Ascending aorta (tissue), 2 donors: ENCODE data around the gene ABR. TPM values are rescaled to one million over a fixed set of nuclear protein-coding genes. Genes with fewer than 3 reads are reported as not detected.
A peak's percentile ranks its signal among the peaks of the same experiment; 100 is the strongest.
"Not testable (repeated sequence)": the region's sequence is repeated elsewhere in the genome, so short reads cannot be mapped to it uniquely, and the experiment has no call there.

Experiments
- DNase-seq, 2 donors: peaks; one replicate each; pipeline ENCODE4 v3.0.0-alpha.2; 2019; ENCODE audit warnings: low spot score in 2 of 2
- H3K27ac ChIP-seq, 2 donors: fragments of 200-600 bp; sonication (generic); one replicate each; pipeline ENCODE4 v1.5.1; 2016 to 2017; ENCODE audit warnings: mild to moderate bottlenecking in 1 of 2
- H3K27me3 ChIP-seq: fragments of 200-600 bp; sonication (generic); one replicate; pipeline ENCODE4 v1.5.1; 2017
- H3K36me3 ChIP-seq, 2 donors: fragments of 200-600 bp; sonication (generic); one replicate each; pipeline ENCODE4 v1.5.1; 2016
- H3K4me1 ChIP-seq, 2 donors: fragments of 200-600 bp; sonication (generic); one replicate each; pipeline ENCODE4 v1.5.1; 2016 to 2017; ENCODE audit warnings: mild to moderate bottlenecking in 1 of 2
- H3K4me3 ChIP-seq, 2 donors: fragments of 200-600 bp; sonication (generic); one replicate each; pipeline ENCODE4 v1.5.1; 2016 to 2017; ENCODE audit warnings: mild to moderate bottlenecking in 1 of 2
- H3K9me3 ChIP-seq, 2 donors: fragments of 200-600 bp; sonication (generic); one replicate each; pipeline ENCODE4 v1.5.1; 2016
- intact Hi-C: fragments of 100-400 bp; cut with DNase I; formaldehyde crosslinking; loops from one replicate; pipeline ENCODE4 v1.15.1; 2023
- total RNA-seq: library from RNA; depleted of rRNA; stranded (reverse); fragments of >200 nt; gene quantifications from one replicate; pipeline ENCODE4 v1.1.0, GENCODE V29; 2016
- TF ChIP-seq, protein P1 (sequence below), 3 experiments: fragments of 200-600 bp in 2 of 3; fragments of 450-650 bp in 1 of 3; sonication (generic) in 2 of 3; IDR thresholded peaks; one replicate each; pipeline ENCODE4 v1.5.1; 2016 to 2019; ENCODE audit warnings: antibody characterized with exemption in 3 of 3, mild to moderate bottlenecking in 1 of 3, moderate library complexity in 1 of 3

The ABR gene
- total RNA-seq, 1 donor from 2014 or later, result 184 TPM

DNA sequence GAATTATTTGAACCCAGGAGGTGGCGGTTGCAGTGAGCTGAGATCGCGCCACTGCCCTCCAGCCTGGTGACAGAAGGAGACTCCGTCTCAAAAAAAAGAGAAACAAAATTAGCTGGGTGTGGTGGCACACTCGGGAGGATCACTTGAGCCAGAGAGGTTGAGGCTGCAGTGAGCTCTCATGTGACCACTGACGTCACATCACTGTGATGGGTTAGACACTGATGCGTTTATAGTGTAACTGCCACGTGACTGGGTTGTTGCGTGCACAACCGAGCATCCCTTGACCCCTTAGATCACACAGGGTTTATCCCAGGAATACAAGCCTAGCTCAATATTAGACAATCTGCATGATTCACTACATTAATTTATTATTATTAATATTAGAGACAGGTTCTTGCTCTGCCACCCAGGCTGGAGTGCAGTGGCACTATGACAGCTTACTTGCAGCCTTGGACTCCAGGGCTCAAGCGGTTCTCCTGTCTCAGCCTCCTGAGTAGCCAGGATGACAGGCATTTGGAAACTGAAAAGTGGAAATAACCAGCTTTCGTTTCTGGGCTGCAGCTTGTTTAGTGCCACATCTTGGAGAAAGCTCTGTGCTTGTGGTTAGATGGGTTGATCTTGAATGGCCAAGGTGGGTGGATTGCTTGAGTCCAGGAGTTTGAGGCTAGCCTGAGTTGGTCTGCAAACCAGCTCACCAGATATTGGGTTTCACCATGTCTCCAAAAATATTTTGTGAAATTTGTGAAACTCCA is 26.4 kb upstream of the ABR start:
- no peaks in the 10 kb centered on the region for H3K9me3 ChIP-seq
- H3K36me3 ChIP-seq, result no peaks in the 10 kb centered on the region
- no peaks in the 10 kb centered on the region for H3K27me3 ChIP-seq
- peak in 1 of 2 donors; percentile 40 for DNase-seq
- TF ChIP-seq, protein P1, sequence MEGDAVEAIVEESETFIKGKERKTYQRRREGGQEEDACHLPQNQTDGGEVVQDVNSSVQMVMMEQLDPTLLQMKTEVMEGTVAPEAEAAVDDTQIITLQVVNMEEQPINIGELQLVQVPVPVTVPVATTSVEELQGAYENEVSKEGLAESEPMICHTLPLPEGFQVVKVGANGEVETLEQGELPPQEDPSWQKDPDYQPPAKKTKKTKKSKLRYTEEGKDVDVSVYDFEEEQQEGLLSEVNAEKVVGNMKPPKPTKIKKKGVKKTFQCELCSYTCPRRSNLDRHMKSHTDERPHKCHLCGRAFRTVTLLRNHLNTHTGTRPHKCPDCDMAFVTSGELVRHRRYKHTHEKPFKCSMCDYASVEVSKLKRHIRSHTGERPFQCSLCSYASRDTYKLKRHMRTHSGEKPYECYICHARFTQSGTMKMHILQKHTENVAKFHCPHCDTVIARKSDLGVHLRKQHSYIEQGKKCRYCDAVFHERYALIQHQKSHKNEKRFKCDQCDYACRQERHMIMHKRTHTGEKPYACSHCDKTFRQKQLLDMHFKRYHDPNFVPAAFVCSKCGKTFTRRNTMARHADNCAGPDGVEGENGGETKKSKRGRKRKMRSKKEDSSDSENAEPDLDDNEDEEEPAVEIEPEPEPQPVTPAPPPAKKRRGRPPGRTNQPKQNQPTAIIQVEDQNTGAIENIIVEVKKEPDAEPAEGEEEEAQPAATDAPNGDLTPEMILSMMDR (IDR thresholded peaks at IDR 0.05), result no peak
- no peak overlapping the region for H3K4me3 ChIP-seq
- intact Hi-C loops, result no loop called here
- H3K27ac ChIP-seq, result no peak overlapping the region
- H3K4me1 ChIP-seq, result peaks cover 2 to 5% of the 10 kb centered on the region in 2 donors

DNA sequence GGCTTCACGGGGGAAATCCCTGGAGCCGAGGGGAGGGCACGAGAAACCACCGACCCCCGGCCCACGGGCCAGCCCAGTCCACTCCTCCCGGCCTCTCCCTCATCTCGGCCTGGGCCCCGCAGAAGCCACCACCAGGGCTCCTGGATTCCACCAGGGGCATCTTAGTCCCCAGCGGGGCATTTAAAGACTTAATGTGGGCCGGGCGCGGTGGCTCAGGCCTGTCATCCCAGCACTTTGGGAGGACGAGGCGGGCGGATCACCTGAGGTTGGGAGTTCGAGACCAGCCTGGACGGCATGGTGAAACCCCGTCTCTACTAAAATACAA is 24.1 kb upstream of the ABR start:
- intact Hi-C loops, result no loop called here
- Histone ChIP-seq H3K4me1 (peaks cover 2 to 5% of the 10 kb centered on the region in 2 donors), H3K36me3 (no peaks in the 10 kb centered on the region), H3K27me3 (no peaks in the 10 kb centered on the region), H3K9me3 (no peaks in the 10 kb centered on the region), H3K27ac (peak overlapping the region; percentile 68 to 70), H3K4me3 (peak overlapping the region; percentile 64 to 69)
- no peak for DNase-seq
- TF ChIP-seq, protein P1 (IDR thresholded peaks at IDR 0.05), result no peak

DNA sequence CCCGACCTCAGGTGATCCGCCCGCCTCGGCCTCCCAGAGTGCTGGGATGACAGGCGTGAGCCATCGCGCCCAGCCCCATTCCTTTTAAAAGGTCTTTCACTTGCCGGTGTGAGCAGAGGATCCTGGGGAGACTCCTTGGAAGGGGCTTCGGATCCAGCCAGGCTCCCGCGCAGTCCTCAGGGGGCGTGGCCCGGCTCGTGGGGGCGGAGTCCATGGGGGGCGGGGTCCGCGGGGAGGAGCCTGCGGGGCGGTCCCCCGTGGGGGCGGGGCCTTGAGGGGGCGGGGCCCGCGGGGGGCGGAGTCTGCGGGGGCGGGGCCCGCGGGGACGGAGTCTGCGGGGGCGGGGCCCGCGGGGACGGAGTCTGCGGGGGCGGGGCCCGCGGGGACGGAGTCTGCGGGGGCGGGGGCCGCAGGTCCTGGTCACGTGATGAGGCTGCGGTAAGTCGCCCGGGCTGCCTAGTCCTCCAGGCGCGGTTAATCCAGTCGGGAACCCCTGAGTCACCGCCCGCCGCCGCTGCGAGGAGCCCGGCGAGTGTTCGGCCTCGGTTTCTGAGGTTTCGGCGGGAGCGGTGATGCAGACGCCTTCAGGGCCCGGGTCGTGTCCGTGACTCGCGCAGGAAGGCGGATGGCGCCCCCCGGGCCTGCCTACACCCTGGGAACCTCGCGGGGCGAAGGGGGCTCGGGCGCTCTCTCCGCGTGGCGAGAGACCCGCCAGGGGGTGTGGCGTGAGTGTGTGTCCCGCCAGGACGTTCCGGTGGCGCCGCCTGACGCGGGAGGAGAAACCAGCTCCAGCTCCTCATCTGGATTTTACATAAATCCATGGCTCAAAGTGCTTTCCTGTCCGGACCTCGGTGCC is 23.6 kb upstream of the ABR start:
- Histone ChIP-seq H3K36me3 (no peaks in the 10 kb centered on the region), H3K27ac (peak overlapping the region; percentile 68 to 70), H3K27me3 (no peaks in the 10 kb centered on the region), H3K4me1 (peaks cover 2 to 5% of the 10 kb centered on the region in 2 donors), H3K4me3 (peak overlapping the region; percentile 64 to 69), H3K9me3 (no peaks in the 10 kb centered on the region)
- peak in 1 of 2 donors; percentile 86 for DNase-seq
- intact Hi-C loops, result no loop called here
- TF ChIP-seq, protein P1 (IDR thresholded peaks at IDR 0.05), result peak in 1 of 3 experiments; percentile 44

DNA sequence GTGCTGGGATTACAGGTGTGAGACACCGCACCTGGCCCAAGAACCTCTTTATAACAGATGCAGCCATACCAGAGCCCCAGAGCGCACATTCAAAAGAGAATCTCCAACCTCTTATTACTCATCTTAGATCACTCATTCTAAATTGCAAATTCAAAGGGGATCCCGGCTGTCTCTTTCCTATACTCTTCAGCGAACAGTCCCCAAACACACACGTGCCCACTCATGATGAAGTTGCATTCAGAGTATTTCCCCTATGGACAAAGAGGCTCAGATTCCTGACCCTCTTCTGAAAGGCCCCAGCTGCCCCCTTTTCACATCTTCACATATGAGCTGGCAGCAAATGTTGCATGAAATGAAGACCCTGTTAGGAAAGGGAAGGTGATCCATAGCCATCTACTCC is 22.5 kb upstream of the ABR start:
- Histone ChIP-seq H3K27me3 (no peaks in the 10 kb centered on the region), H3K4me3 (no peak overlapping the region), H3K9me3 (no peaks in the 10 kb centered on the region), H3K4me1 (peaks cover 2 to 5% of the 10 kb centered on the region in 2 donors), H3K36me3 (no peaks in the 10 kb centered on the region), H3K27ac (peak overlapping the region in 1 of 2 donors; percentile 39)
- TF ChIP-seq, protein P1 (IDR thresholded peaks at IDR 0.05), result no peak
- intact Hi-C loops, result no loop called here
- no peak for DNase-seq

DNA sequence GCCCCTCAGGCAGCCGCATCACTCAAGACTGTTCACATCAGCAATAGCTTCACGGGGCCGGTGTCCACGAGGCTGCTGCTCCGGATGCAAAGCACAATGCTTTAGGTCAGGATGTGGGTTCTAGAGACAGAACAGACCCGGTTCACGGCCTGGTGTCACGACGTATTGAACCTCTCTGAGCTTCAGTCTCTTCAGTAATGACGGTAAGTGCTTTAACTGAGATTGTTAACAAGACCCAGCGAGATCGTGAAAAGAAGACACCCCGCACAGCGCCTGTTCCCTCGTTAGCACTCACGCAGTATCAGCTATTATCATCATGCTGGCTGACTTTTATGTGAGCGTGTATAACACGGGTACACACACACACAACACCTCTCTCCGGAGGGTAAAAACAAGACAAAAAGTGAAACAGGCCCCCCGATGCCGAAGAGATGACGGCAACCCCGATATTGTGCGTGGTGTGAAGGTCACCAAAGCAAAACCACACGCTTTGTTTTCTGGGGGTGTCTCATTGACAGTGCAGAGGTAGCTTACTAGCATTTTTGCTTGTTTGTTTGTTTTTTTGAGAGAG is 21.4 kb upstream of the ABR start:
- no peak overlapping the region for H3K4me3 ChIP-seq
- H3K9me3 ChIP-seq, result no peaks in the 10 kb centered on the region
- TF ChIP-seq, protein P1 (IDR thresholded peaks at IDR 0.05), result no peak
- no peak overlapping the region for H3K27ac ChIP-seq
- H3K27me3 ChIP-seq, result no peaks in the 10 kb centered on the region
- H3K36me3 ChIP-seq, result no peaks in the 10 kb centered on the region
- intact Hi-C loops, result no loop called here
- peaks cover 2 to 5% of the 10 kb centered on the region in 2 donors for H3K4me1 ChIP-seq
- no peak for DNase-seq

DNA sequence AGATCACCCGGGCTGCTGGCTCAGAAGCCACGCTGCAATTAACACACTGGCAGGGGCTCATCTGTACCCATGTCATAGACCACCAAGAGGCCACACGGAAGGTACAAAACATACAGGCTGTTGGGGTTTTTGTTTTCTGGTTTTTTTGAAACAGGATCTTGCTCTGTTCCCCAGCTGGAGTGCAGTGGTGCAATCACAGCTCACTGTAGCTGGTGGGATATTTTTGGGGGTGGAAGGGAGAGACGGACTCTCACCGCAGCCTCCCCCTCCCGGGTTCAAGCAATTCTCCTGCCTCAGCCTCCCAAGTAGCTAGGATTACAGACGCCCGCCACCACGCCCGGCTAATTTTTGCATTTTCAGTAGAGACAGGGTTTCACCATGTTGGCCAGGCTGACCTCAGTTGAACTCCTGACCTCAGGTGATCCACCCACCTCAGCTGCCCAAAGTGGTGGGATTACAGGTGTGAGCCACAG is 19.5 kb upstream of the ABR start:
- H3K27me3 ChIP-seq, H3K4me1 ChIP-seq, intact Hi-C loops, H3K9me3 ChIP-seq, DNase-seq, H3K36me3 ChIP-seq, H3K4me3 ChIP-seq: not testable (repeated sequence)
- H3K27ac ChIP-seq, result peak overlapping the region in 1 of 2 donors; percentile 45
